ENCODE results near the gene BCKDHA. TPM values are rescaled to one million over a fixed set of nuclear protein-coding genes. Genes with fewer than 3 reads are reported as not detected.

Gene BCKDHA
- total and polyA plus RNA-seq, 2 donors (not counting 3 experiments of a cell fraction or from before 2014, with no cell fraction given): 16.5 to 50.4 TPM

GRCh38 chr19:41371541-41371940, 26.1 kb upstream of the BCKDHA start:
- ChIA-PET CTCF (interaction anchor here (0.7 kb wide), 1 partner anchor 19 kb away, joined by 3 read pairs; no protein-coding TSS in a partner anchor), POLR2A (no interaction called here)
- intact Hi-C loops (cut with micrococcal nuclease): no loop called here
- Histone ChIP-seq H3K4me2 (ENCODE audit: insufficient read depth, low read length) (no peak overlapping the region), H3K9me1 (replicated peaks; ENCODE audit: control insufficient read depth, extremely low read depth, insufficient read depth, low read length) (no peaks in the 10 kb centered on the region), H3K79me2 (ENCODE audit: control insufficient read depth, insufficient read depth, low read length) (peaks cover 17% of the 10 kb centered on the region), H2AFZ (ENCODE audit: low read depth, low read length) (no peak overlapping the region), H3K27ac (ENCODE audit: insufficient read depth, low read depth, low read length) (no peak overlapping the region), H3K27me3 (ENCODE audit: control insufficient read depth in 2 of 2, insufficient read depth in 2 of 2, low read length in 2 of 2) (no peaks in the 10 kb centered on the region), H4K20me1 (replicated peaks; ENCODE audit: control insufficient read depth, extremely low read depth, insufficient read depth, low read length) (no peaks in the 10 kb centered on the region), H3K36me3 (ENCODE audit: control insufficient read depth in 2 of 2, extremely low read depth in 1 of 2, insufficient read depth in 2 of 2, low read length in 2 of 2) (no peaks in the 10 kb centered on the region), H3K9ac (replicated peaks; ENCODE audit: extremely low read depth, insufficient read depth, low read length) (no peak overlapping the region), H3K4me1 (ENCODE audit: control insufficient read depth, extremely low read depth, insufficient read depth, low read length) (peaks cover 21% of the 10 kb centered on the region), H3K4me3 (replicated peaks in 1 of 3; ENCODE audit: insufficient read depth in 1 of 3, low read depth in 1 of 3, low read length in 3 of 3) (no peak overlapping the region), H3K9me3 (replicated peaks; ENCODE audit: control insufficient read depth, insufficient read depth, low read length) (no peaks in the 10 kb centered on the region)
- TF ChIP-seq MYC (IDR thresholded peaks at IDR 0.05; ENCODE audit: low read depth, low read length) (no peak), EZH2 (IDR thresholded peaks at IDR 0.05; ENCODE audit: borderline replicate concordance, low read depth, low read length, severe bottlenecking) (no peak), POLR2A (IDR thresholded peaks at IDR 0.05; ENCODE audit: low read depth, low read length) (no peak), CTCF (IDR thresholded peaks at IDR 0.05; ENCODE audit: extremely low read depth in 1 of 2, insufficient read depth in 1 of 2, low read depth in 1 of 2, low read length in 2 of 2) (no peak)
- FAIRE-seq (no peak), DNase-seq (ENCODE audit: low read depth, low spot score) (no peak)
- no TSS peak for BruUV-seq (replicated peaks)
- dilution Hi-C loops (cut with MboI; ENCODE audit: extremely low pct_ligation_motif_present, low sequenced_read_pairs): no loop called here

- no peak for TF ChIP-seq MAX (IDR thresholded peaks at IDR 0.05; ENCODE audit: insufficient read depth, insufficient read length)
- no peak for TF ChIP-seq EZH2 (IDR thresholded peaks at IDR 0.05; ENCODE audit: borderline replicate concordance, low read depth, low read length, severe bottlenecking)
- TF ChIP-seq CTCF (IDR thresholded peaks at IDR 0.05; ENCODE audit: extremely low read depth in 1 of 2, insufficient read depth in 1 of 2, low read depth in 1 of 2, low read length in 2 of 2): no peak
- no peak for TF ChIP-seq POLR2AphosphoS5 (IDR thresholded peaks at IDR 0.05; ENCODE audit: insufficient read depth, low read depth, low read length)
- no peak for TF ChIP-seq JUN (IDR thresholded peaks at IDR 0.05; ENCODE audit: borderline replicate concordance, insufficient read depth, insufficient read length, low read depth)
- TF ChIP-seq FOS (IDR thresholded peaks at IDR 0.05; ENCODE audit: borderline replicate concordance, insufficient read depth, low read length): no peak
- TF ChIP-seq MYC (IDR thresholded peaks at IDR 0.05; ENCODE audit: low read depth, low read length): no peak
- TF ChIP-seq POLR2A (IDR thresholded peaks at IDR 0.05; ENCODE audit: low read depth, low read length): no peak
- no peak for TF ChIP-seq GATA2 (IDR thresholded peaks at IDR 0.05; ENCODE audit: insufficient read depth, insufficient read length, low read depth, low read length)
- FAIRE-seq: no peak
- no peaks in the 10 kb centered on the region for H3K9me1 ChIP-seq (replicated peaks; ENCODE audit: control insufficient read depth, extremely low read depth, insufficient read depth, low read length)
- H4K20me1 ChIP-seq (replicated peaks; ENCODE audit: control insufficient read depth, extremely low read depth, insufficient read depth, low read length): no peaks in the 10 kb centered on the region
- no peak overlapping the region for H3K9ac ChIP-seq (replicated peaks; ENCODE audit: extremely low read depth, insufficient read depth, low read length)
- H3K4me1 ChIP-seq (ENCODE audit: control insufficient read depth, extremely low read depth, insufficient read depth, low read length): peaks cover 15% of the 10 kb centered on the region
- no TSS peak for BruUV-seq (replicated peaks)
- no peaks in the 10 kb centered on the region for H3K27me3 ChIP-seq (ENCODE audit: control insufficient read depth in 2 of 2, insufficient read depth in 2 of 2, low read length in 2 of 2)
- intact Hi-C loops (cut with micrococcal nuclease) (no loop called here), dilution Hi-C loops (cut with MboI; ENCODE audit: extremely low pct_ligation_motif_present, low sequenced_read_pairs) (no loop called here)
- no peak overlapping the region for H3K27ac ChIP-seq (ENCODE audit: insufficient read depth, low read depth, low read length)
- ChIA-PET CTCF (interaction anchor here (0.7 kb wide), 1 partner anchor 15 kb away, joined by 3 read pairs; no protein-coding TSS in a partner anchor), POLR2A (no interaction called here)
- H3K4me2 ChIP-seq (ENCODE audit: insufficient read depth, low read length): no peak overlapping the region
- peaks cover 15% of the 10 kb centered on the region for H3K79me2 ChIP-seq (ENCODE audit: control insufficient read depth, insufficient read depth, low read length)
- H3K9me3 ChIP-seq (replicated peaks; ENCODE audit: control insufficient read depth, insufficient read depth, low read length): no peaks in the 10 kb centered on the region
- H3K36me3 ChIP-seq (ENCODE audit: control insufficient read depth in 2 of 2, extremely low read depth in 1 of 2, insufficient read depth in 2 of 2, low read length in 2 of 2): no peaks in the 10 kb centered on the region
- H2AFZ ChIP-seq (ENCODE audit: low read depth, low read length): no peak overlapping the region
- DNase-seq (ENCODE audit: low read depth, low spot score): no peak
- H3K4me3 ChIP-seq (replicated peaks in 1 of 3; ENCODE audit: insufficient read depth in 1 of 3, low read depth in 1 of 3, low read length in 3 of 3): no peak overlapping the region
Observed at GRCh38 chr19:41372501-41372900, 25.1 kb upstream of the BCKDHA start.

Data from endothelial cell of umbilical vein (primary cell).